Activated CD4-positive, alpha-beta T cell treated with anti-CD3 and anti-CD28 coated beads, Interleukin-2, amount 50 U/mL, for 48 hours (primary cell): ENCODE data around the gene GLI1.

Source experiments
- DNase-seq, 2 experiments: peaks; one replicate each; pipeline ENCODE4 v3.0.0-alpha.2; 2020

GLI1 gene

GRCh38 chr12:57521525-57522010, 62.0 kb downstream of the GLI1 start:
- DNase-seq: peak; percentile 17 to 30
